Colonic mucosa (tissue), 4 donors: ENCODE results near the gene ZDHHC15. TPM values are rescaled to one million over a fixed set of nuclear protein-coding genes. Genes with fewer than 3 reads are reported as not detected.
"Not testable (repeated sequence)": the region's sequence is repeated elsewhere in the genome, so short reads cannot be mapped to it uniquely, and the experiment has no call there.

Experiments used
- DNase-seq: peaks from one replicate; pipeline ENCODE4 v3.0.0-alpha.2; 2020
- H3K27ac ChIP-seq: fragments of 200-600 bp; one replicate; pipeline ENCODE4 v1.8.0; 2021
- H3K27me3 ChIP-seq: fragments of 200-600 bp; one replicate; pipeline ENCODE4 v1.8.0; 2021
- H3K36me3 ChIP-seq: fragments of 200-600 bp; one replicate; pipeline ENCODE4 v1.8.0; 2021
- H3K4me1 ChIP-seq: fragments of 200-600 bp; one replicate; pipeline ENCODE4 v1.8.0; 2021; ENCODE audit warnings: mild to moderate bottlenecking
- H3K4me3 ChIP-seq: fragments of 200-600 bp; one replicate; pipeline ENCODE4 v1.8.0; 2021
- H3K9ac ChIP-seq, 2 donors: one replicate each; pipeline ENCODE4 v1.7.0; 2013; ENCODE audit warnings: control low read depth in 2 of 2, low read depth in 2 of 2, low read length in 2 of 2
- H3K9me3 ChIP-seq: fragments of 200-600 bp; one replicate; pipeline ENCODE4 v1.8.0; 2021
- CTCF ChIP-seq: fragments of 200-600 bp; IDR thresholded peaks from one replicate; pipeline ENCODE4 v1.8.0; 2022; ENCODE audit warnings: antibody characterized with exemption, mild to moderate bottlenecking
- intact Hi-C: fragments of 100-400 bp; cut with DNase I; formaldehyde crosslinking; loops from one replicate; pipeline ENCODE4 v1.14.1; 2022
- total RNA-seq, 2 donors: library from RNA; stranded (reverse); fragmentation: NEBNext Ultra II Directional in 1 of 2; extraction: Animal tissue kit (Norgen Biotek cat#: 25700) in 1 of 2; gene quantifications; one replicate each; pipeline ENCODE4 v1.2.1, GENCODE V29; 2021
- donor health status: healthy.
- donor health status: DM: no; HTN: no; CAD: no.
- donor health status: DM: no; HTN: no; CAD: no.

ZDHHC15 gene, protein sequence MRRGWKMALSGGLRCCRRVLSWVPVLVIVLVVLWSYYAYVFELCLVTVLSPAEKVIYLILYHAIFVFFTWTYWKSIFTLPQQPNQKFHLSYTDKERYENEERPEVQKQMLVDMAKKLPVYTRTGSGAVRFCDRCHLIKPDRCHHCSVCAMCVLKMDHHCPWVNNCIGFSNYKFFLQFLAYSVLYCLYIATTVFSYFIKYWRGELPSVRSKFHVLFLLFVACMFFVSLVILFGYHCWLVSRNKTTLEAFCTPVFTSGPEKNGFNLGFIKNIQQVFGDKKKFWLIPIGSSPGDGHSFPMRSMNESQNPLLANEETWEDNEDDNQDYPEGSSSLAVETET
- total RNA-seq: under 1 TPM; 0.17 to 0.35 TPM

DNA sequence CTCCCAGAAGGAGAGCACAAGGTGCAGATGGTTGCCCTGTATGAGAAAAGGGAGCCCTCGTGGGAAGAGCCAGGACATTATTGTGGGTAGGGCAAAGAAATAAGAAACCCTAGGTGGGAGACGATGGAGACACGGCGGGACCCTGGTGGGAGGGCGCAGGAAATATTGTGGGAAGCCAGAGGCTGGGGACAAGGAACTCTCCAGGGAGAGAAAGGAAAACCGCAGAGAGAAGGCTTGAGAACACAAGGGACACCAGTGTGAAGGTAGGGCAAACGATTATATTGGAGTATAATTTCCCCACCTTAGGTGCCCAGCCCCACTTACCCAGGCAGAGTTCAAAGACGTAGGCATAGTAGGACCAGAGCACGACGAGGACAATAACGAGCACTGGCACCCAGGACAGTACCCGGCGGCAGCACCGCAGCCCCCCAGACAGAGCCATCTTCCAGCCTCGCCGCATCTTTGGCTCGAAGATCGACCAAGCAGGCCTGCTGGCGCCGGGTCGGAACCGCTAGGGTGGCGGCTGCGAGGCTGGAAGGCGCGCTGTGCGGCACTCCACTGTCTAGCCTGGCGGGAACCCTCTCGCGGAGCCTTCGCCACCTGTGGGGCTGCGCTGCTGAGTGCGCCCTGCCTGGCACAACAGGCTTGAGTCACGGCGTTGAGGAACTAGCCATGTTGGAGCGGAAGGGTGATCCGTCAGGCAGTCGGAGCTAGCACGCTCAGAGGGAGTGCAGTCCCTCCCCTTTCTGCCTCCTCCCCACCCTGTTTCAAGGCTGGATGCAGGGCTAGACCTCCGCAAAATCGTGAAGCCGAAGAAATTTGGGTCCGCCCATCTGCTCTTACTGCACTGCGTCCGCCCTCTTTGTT, at the start of gene ZDHHC15:
ZDHHC15 (minus strand) TSS at position 473 of the 867 bp plus-strand sequence; CDS start at position 460, 13 bp downstream.
- Histone ChIP-seq H3K4me1 (no peaks in the 10 kb centered on the region), H3K9ac (peak within 1 kb of the TSS in 1 of 2 donors; percentile 35), H3K27me3 (no peaks in the 10 kb centered on the region), H3K36me3 (no peaks in the 10 kb centered on the region), H3K27ac (no peak within 1 kb of the TSS), H3K9me3 (no peaks in the 10 kb centered on the region), H3K4me3 (peak within 1 kb of the TSS; percentile 27)
- TF ChIP-seq CTCF: no peak
- intact Hi-C loops: no loop called here
- DNase-seq: peak; percentile 18

GRCh38 chrX:75560544-75560943, 37.7 kb upstream of the ZDHHC15 start:
- H3K9me3 ChIP-seq, H3K36me3 ChIP-seq, H3K4me1 ChIP-seq, intact Hi-C loops, H3K27ac ChIP-seq, H3K27me3 ChIP-seq, DNase-seq, H3K4me3 ChIP-seq, H3K9ac ChIP-seq: not testable (repeated sequence)

- Histone ChIP-seq H3K36me3 (no peaks in the 10 kb centered on the region), H3K4me1 (no peaks in the 10 kb centered on the region), H3K9ac (no peak overlapping the region), H3K4me3 (no peak overlapping the region), H3K27me3 (no peaks in the 10 kb centered on the region), H3K27ac (no peak overlapping the region), H3K9me3 (no peaks in the 10 kb centered on the region)
- no peak for DNase-seq
- TF ChIP-seq CTCF: no peak
- intact Hi-C loops: no loop called here
These were observed 24.9 kb upstream of the ZDHHC15 start for GRCh38 chrX:75547783-75548182.

DNA sequence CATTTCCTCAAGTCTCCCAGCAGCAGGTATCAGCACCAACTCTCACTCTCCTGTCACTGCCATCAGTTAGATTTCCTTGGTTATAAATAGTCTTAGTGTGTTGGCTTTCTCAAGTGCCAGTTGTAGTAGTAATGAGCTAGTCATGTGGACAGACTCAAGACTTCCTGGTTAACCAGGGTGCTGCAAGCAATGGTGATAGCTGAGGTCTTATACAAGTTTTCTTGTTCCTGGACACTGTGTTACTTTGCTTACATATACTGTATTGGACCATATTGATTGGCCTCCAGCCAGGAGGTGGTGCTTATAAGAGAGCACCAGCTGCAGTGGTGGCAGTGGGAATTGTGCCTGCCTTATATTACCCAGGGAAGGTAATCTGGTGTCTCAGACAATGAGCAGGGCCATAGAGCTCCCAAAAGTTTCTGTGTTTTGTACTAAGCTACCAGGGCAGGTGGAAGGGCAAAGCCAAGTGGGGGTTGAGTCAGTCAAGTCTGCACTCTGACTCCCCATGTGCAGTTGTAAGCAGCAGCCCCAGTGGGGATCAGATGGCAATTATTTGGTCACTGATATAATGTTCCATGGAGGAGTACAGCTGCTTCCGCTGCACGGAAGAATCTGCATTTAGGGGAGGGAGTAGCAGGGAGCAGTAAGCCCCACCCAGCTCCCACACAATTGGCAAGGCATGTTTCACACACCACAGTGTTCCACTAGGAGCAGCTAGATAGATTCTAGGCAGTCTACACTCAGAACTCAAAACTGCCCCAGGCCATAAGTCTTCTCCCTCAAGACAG, 24.1 kb upstream of the ZDHHC15 start:
- no peak for TF ChIP-seq CTCF
- Histone ChIP-seq H3K4me3 (no peak overlapping the region), H3K4me1 (no peaks in the 10 kb centered on the region), H3K27me3 (no peaks in the 10 kb centered on the region), H3K36me3 (no peaks in the 10 kb centered on the region), H3K27ac (no peak overlapping the region), H3K9me3 (no peaks in the 10 kb centered on the region), H3K9ac (no peak overlapping the region)
- no peak for DNase-seq
- intact Hi-C loops: no loop called here

DNA sequence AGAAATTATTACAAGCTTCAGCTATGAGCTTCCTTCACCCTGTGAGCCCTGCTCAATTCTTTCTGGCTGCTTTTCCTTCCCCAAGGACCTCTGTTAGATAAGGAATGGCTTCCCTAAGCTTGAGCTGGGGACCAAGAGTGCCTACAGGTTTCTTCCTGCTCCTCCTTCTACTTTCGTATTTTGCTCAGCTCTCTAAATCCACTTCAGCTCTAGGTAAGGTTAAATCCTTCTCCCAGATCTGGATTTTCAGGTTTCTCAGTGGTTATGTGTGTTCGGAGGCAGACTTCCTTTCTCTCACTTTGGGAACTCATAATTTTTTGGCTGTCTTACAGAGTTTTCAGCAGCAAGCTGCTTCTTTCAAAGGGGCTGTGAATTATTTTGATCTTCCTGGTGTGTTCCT, 21.9 kb upstream of the ZDHHC15 start:
- Histone ChIP-seq H3K36me3 (no peaks in the 10 kb centered on the region), H3K4me3 (no peak overlapping the region), H3K27ac (no peak overlapping the region), H3K9ac (no peak overlapping the region), H3K27me3 (no peaks in the 10 kb centered on the region), H3K9me3 (no peaks in the 10 kb centered on the region), H3K4me1 (no peaks in the 10 kb centered on the region)
- intact Hi-C loops: no loop called here
- no peak for TF ChIP-seq CTCF
- DNase-seq: no peak
